ENCODE results near the gene ESYT3. TPM values are rescaled to one million over a fixed set of nuclear protein-coding genes. Genes with fewer than 3 reads are reported as not detected.

Gene ESYT3
- total RNA-seq, 1 donor from 2014 or later: 6.8 TPM

- no peak for DNase-seq (ENCODE audit: low spot score in 2 of 2, unreplicated experiment in 2 of 2)
- H3K36me3 Mint-ChIP-seq: no peaks in the 10 kb centered on the region
- peaks cover 19% of the 10 kb centered on the region for H3K4me1 Mint-ChIP-seq
- no peaks in the 10 kb centered on the region for H3K9me3 Mint-ChIP-seq
- H3K27me3 Mint-ChIP-seq (ENCODE audit: low read depth): no peaks in the 10 kb centered on the region
- TF ChIP-seq CTCF (IDR thresholded peaks at IDR 0.05; ENCODE audit: unreplicated experiment): no peak
- no peak overlapping the region for H3K27ac Mint-ChIP-seq
- no peak overlapping the region for H3K4me3 Mint-ChIP-seq
Measured at GRCh38 chr3:138445236-138445635, 10.8 kb downstream of the ESYT3 start.

GRCh38 chr3:138445654-138446053, 11.2 kb downstream of the ESYT3 start:
- TF ChIP-seq CTCF (IDR thresholded peaks at IDR 0.05; ENCODE audit: unreplicated experiment): no peak
- no peak overlapping the region for H3K27ac Mint-ChIP-seq
- H3K9me3 Mint-ChIP-seq: no peaks in the 10 kb centered on the region
- DNase-seq (ENCODE audit: low spot score in 2 of 2, unreplicated experiment in 2 of 2): no peak
- peaks cover 19% of the 10 kb centered on the region for H3K4me1 Mint-ChIP-seq
- no peaks in the 10 kb centered on the region for H3K36me3 Mint-ChIP-seq
- H3K4me3 Mint-ChIP-seq: no peak overlapping the region
- H3K27me3 Mint-ChIP-seq (ENCODE audit: low read depth): no peaks in the 10 kb centered on the region

GRCh38 chr3:138448631-138449030, 14.2 kb downstream of the ESYT3 start:
- Mint-ChIP-seq H3K4me1 (peaks cover 6% of the 10 kb centered on the region), H3K4me3 (no peak overlapping the region), H3K9me3 (no peaks in the 10 kb centered on the region), H3K36me3 (no peaks in the 10 kb centered on the region), H3K27me3 (ENCODE audit: low read depth) (no peaks in the 10 kb centered on the region), H3K27ac (no peak overlapping the region)
- DNase-seq (ENCODE audit: low spot score in 2 of 2, unreplicated experiment in 2 of 2): no peak
- no peak for TF ChIP-seq CTCF (IDR thresholded peaks at IDR 0.05; ENCODE audit: unreplicated experiment)

GRCh38 chr3:138449490-138449889, 15.1 kb downstream of the ESYT3 start:
- no peak for TF ChIP-seq CTCF (IDR thresholded peaks at IDR 0.05; ENCODE audit: unreplicated experiment)
- Mint-ChIP-seq H3K4me3 (no peak overlapping the region), H3K9me3 (no peaks in the 10 kb centered on the region), H3K27me3 (ENCODE audit: low read depth) (no peaks in the 10 kb centered on the region), H3K4me1 (no peaks in the 10 kb centered on the region), H3K36me3 (no peaks in the 10 kb centered on the region), H3K27ac (no peak overlapping the region)
- no peak for DNase-seq (ENCODE audit: low spot score in 2 of 2, unreplicated experiment in 2 of 2)

- TF ChIP-seq CTCF (IDR thresholded peaks at IDR 0.05; ENCODE audit: unreplicated experiment): no peak
- Mint-ChIP-seq H3K27ac (no peak overlapping the region), H3K4me1 (no peaks in the 10 kb centered on the region), H3K4me3 (no peak overlapping the region), H3K36me3 (no peaks in the 10 kb centered on the region), H3K9me3 (no peaks in the 10 kb centered on the region), H3K27me3 (ENCODE audit: low read depth) (no peaks in the 10 kb centered on the region)
- no peak for DNase-seq (ENCODE audit: low spot score in 2 of 2, unreplicated experiment in 2 of 2)
Measured at GRCh38 chr3:138450181-138450580, 15.8 kb downstream of the ESYT3 start.

All from mesothelial cell of epicardium (in vitro differentiated cells).